ENCODE results near the gene SOBP. TPM values are rescaled to one million over a fixed set of nuclear protein-coding genes. Genes with fewer than 3 reads are reported as not detected.

Gene SOBP
- total RNA-seq, 2 donors from 2014 or later = 0.16 TPM; not detected in 1

DNA sequence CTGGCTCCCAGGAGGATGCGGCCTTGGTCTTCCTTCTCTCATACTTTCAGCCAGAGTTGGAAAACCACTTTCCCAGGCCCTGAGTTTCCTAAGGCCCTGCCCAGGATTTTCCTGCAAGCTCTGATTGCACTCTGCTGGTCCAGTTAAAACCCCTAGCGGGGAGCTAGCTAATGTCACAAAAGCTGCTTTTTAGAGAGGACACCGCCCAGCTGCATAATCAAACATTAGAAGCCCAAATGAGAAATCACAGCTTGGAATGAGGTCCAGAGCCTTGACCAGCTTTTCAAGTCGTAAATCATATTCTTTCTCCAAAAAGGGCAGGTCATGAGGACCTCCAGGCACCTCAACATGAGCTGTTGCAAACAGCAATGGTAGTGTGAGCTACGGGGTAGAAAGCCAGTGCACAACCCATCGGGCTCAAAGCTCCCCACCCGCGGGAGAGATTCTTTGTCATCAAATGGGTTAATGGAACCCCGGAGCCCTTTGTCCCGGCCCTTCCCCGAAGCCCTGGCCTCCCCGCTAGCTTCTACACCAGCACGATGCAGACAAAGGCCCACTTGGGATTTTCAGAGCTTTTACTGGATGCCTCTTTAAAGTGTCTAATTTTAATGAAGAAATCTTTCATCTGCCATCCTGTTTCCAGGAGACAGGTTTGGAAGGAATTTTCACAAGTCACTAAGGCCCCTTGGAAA lies 200.2 kb downstream of the SOBP start:
- H3K36me3 Mint-ChIP-seq (ENCODE audit: low read depth) = no peaks in the 10 kb centered on the region
- ATAC-seq = no peak
- H3K4me1 Mint-ChIP-seq = no peaks in the 10 kb centered on the region
- no peak overlapping the region for H3K4me3 Mint-ChIP-seq
- no peaks in the 10 kb centered on the region for H3K9me3 ChIP-seq (ENCODE audit: control insufficient read depth, low read length, poor library complexity, severe bottlenecking)
- H3K27ac Mint-ChIP-seq = no peak overlapping the region
- no peak for DNase-seq
- H3K27me3 Mint-ChIP-seq = no peaks in the 10 kb centered on the region

DNA sequence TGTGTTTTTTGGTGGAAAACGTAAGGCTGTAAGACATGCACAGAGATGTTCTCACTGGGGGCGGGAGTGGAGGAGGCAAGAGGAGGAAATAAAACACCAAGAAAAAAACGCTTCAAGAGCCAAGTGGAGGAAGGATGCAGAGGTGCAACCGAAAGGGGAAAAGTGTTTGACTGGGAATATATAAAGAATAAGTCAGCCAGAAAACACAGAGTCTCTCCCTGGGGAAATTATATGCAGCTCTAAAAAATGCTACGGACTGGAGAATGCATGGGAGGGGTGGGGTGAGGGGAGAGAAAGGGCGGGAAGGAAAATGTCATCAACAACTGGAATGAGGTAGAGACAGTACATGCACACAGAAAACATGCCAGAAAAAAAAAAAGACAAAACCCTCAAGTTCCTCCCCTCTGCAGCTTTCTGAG lies 200.7 kb downstream of the SOBP start:
- Mint-ChIP-seq H3K27ac (no peak overlapping the region), H3K27me3 (no peaks in the 10 kb centered on the region), H3K4me1 (no peaks in the 10 kb centered on the region), H3K36me3 (ENCODE audit: low read depth) (no peaks in the 10 kb centered on the region), H3K4me3 (no peak overlapping the region)
- DNase-seq = no peak
- H3K9me3 ChIP-seq (ENCODE audit: control insufficient read depth, low read length, poor library complexity, severe bottlenecking) = no peaks in the 10 kb centered on the region
- ATAC-seq = no peak

DNA sequence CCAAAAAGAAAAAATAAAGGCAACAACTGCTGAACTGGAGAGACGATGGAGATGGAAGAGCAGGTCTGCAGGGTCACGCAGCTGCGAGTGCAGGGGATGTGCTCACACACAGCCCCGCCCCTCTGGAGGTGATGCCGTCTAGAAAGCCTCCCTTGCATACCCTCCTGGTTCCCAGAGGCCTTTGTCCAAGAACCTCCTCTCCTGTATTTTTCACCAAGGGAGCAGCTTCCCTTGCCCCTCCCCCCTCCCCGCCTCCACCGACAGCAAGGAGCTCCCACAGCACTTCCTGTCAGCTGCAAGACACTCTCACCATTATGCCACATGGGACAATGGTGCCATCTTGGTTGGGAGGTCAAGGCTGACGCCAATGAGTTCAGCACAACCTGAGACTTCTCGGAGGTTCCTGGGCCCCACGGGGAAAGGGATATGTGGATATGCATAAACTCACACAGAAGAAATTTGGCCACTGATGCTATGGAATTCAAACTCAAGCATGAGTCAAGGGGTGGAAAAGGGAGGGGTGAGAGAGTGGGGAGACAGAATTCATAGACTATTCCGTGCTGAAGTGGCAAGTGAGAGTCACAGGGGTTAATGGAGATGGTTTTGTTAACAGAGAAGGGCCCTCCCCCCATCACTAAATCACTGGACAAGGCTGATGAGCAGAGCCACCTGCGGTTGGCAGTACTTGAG lies 201.3 kb downstream of the SOBP start:
- H3K4me3 Mint-ChIP-seq = no peak overlapping the region
- no peaks in the 10 kb centered on the region for H3K9me3 ChIP-seq (ENCODE audit: control insufficient read depth, low read length, poor library complexity, severe bottlenecking)
- ATAC-seq (no peak), DNase-seq (no peak)
- H3K36me3 Mint-ChIP-seq (ENCODE audit: low read depth) = no peaks in the 10 kb centered on the region
- no peaks in the 10 kb centered on the region for H3K4me1 Mint-ChIP-seq
- no peaks in the 10 kb centered on the region for H3K27me3 Mint-ChIP-seq
- no peak overlapping the region for H3K27ac Mint-ChIP-seq

DNA sequence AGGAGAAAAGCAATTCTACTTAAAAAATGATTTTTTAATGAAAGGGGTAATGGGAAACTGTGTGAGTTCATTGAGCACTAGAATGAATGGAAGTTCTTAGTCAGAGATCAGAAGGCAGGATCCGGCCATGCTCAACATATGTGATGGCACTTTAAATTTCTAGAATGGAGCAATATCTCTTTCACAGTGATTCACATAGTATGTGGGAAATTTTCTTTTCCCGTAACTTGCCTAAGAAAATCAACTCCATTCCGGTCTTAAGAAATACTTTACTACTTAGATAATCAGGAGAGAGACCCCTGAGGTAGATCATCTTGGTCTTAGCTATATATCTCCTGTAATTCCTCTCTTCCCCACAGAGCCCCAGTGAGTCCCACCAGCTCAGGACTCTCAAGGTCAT lies 202.4 kb downstream of the SOBP start:
- no peak for DNase-seq
- Mint-ChIP-seq H3K27me3 (no peaks in the 10 kb centered on the region), H3K36me3 (ENCODE audit: low read depth) (no peaks in the 10 kb centered on the region), H3K27ac (no peak overlapping the region), H3K4me3 (no peak overlapping the region), H3K4me1 (peaks cover 3% of the 10 kb centered on the region)
- ATAC-seq = no peak
- no peaks in the 10 kb centered on the region for H3K9me3 ChIP-seq (ENCODE audit: control insufficient read depth, low read length, poor library complexity, severe bottlenecking)

DNA sequence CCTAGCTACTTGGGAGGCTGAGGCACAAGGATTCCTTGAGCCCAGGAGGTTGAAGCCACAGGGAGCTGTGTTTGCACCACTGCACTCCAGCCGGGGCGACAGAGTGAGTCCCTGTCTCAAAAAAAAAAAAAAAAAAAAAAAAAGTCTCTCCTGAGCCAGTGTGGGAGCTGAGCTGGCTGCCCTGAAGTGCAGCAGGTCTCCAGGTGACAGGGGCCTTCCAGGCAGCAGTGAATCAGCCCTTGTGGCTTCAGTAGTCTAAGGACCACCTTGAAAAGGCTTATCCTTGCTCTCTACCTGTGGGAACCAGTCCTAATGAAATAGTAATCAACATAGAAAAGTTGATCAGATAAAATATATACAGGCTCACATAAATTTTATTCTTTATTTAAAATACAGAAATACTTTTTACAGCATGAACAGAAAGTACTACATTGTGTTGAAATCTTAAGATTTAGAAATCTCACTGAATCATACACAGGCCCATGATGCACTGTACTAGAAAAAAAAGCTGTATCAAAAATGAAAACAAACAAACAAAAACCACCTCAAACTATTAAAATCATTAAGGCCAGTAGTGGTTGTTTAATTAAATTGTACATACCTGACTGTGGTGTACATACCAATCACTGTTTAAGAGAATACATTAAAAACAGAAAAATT lies 205.3 kb downstream of the SOBP start:
- H3K4me1 Mint-ChIP-seq = peaks cover 17% of the 10 kb centered on the region
- H3K27me3 Mint-ChIP-seq = no peaks in the 10 kb centered on the region
- H3K27ac Mint-ChIP-seq = no peak overlapping the region
- no peak overlapping the region for H3K4me3 Mint-ChIP-seq
- no peaks in the 10 kb centered on the region for H3K36me3 Mint-ChIP-seq (ENCODE audit: low read depth)
- ATAC-seq (no peak), DNase-seq (no peak)
- H3K9me3 ChIP-seq (ENCODE audit: control insufficient read depth, low read length, poor library complexity, severe bottlenecking) = no peaks in the 10 kb centered on the region

DNA sequence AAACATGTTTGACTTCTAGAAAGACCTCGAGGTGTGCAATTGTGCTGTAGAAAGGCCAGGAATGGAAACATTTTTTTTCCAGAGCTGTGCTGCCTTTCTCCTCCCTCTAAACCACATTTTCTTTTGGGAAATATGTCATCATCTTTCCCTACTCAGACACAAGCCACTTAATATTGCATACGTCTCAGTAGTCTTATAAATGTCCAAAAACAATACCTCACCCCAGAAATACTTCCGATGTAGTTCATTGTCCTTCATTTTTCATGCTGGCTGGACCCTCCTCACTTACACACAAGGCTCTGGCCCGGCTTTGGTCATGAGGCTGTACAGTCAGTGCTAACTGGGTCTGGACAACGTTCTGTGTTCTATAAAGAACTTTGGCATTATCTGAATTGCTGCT lies 207.8 kb downstream of the SOBP start:
- H3K27ac Mint-ChIP-seq = no peak overlapping the region
- H3K4me1 Mint-ChIP-seq = peaks cover 22% of the 10 kb centered on the region
- no peaks in the 10 kb centered on the region for H3K36me3 Mint-ChIP-seq (ENCODE audit: low read depth)
- H3K9me3 ChIP-seq (ENCODE audit: control insufficient read depth, low read length, poor library complexity, severe bottlenecking) = no peaks in the 10 kb centered on the region
- ATAC-seq (no peak), DNase-seq (no peak)
- no peak overlapping the region for H3K4me3 Mint-ChIP-seq
- no peaks in the 10 kb centered on the region for H3K27me3 Mint-ChIP-seq

DNA sequence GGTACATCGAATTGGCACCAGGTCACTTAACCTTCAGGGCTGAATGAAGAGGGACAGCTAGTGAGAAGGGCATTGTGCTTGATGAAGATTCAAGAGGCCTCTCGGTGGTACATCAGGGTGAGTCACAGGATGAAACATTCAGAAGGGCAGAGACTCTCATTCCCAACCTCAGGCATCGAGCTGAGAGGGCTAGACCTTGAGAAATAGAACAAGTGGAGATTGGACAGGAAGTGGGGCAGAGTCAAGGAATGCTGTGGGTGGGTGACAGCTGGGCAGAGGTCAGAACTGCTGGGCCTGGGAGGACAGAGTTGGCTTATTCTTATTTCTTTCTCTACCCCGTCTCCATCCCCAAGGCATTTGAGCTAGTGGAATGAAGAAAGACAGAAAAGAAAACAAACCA lies 208.2 kb downstream of the SOBP start:
- ATAC-seq (no peak), DNase-seq (no peak)
- H3K4me3 Mint-ChIP-seq = no peak overlapping the region
- H3K4me1 Mint-ChIP-seq = peaks cover 22% of the 10 kb centered on the region
- H3K27ac Mint-ChIP-seq = no peak overlapping the region
- no peaks in the 10 kb centered on the region for H3K27me3 Mint-ChIP-seq
- no peaks in the 10 kb centered on the region for H3K36me3 Mint-ChIP-seq (ENCODE audit: low read depth)
- H3K9me3 ChIP-seq (ENCODE audit: control insufficient read depth, low read length, poor library complexity, severe bottlenecking) = no peaks in the 10 kb centered on the region

DNA sequence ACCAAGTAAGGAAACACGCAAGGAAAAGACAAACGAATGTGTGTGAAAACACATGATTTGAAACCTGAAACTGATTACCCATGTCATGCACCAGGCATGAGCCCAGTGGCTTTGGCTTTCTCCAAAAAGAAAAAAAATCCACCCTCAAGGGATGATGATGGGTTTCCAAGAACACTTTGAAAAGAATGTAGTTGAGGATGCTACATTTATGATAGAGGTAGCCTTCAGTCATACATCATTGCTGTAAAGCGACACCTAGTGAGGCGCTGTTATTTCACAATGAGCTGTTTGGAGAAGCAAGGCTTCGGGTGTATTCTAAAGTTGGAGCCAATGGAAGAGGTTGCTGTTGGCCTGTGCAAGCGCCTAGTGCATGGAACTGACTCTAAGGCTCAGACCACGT lies 209.3 kb downstream of the SOBP start:
- Mint-ChIP-seq H3K27me3 (no peaks in the 10 kb centered on the region), H3K4me1 (peaks cover 22% of the 10 kb centered on the region), H3K36me3 (ENCODE audit: low read depth) (no peaks in the 10 kb centered on the region), H3K4me3 (no peak overlapping the region), H3K27ac (no peak overlapping the region)
- ATAC-seq (no peak), DNase-seq (no peak)
- no peaks in the 10 kb centered on the region for H3K9me3 ChIP-seq (ENCODE audit: control insufficient read depth, low read length, poor library complexity, severe bottlenecking)

DNA sequence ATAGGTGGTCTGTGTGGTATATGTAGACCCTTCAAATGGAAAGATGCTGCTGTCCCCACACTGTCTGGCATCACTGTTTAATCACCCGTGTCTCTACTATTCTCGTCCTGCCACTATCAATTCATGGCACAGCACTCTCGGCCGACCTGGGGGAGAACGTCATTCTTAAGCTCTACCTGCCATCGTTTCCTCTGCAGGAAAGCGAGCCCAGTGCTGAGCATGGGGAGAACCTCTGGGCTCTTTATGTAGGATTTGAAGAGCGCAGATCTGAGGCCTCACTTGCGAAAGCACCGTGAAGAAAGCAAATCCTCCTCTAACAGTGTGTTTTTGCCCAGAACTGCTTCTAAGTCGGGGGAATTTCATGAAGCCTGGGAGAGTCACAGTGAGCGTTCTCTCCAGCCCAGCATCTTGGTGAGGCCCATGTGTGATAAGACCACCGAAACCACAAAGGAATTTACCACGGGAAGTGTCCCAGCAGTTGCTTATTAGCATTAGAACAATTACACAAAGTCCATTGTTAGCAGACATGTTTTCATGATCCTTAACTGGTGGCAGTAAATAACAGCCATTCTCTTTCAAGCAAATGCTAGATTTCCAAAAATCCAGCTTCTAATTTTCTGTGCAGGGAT lies 209.9 kb downstream of the SOBP start:
- H3K4me1 Mint-ChIP-seq = peaks cover 27% of the 10 kb centered on the region
- no peaks in the 10 kb centered on the region for H3K27me3 Mint-ChIP-seq
- H3K4me3 Mint-ChIP-seq = no peak overlapping the region
- H3K36me3 Mint-ChIP-seq (ENCODE audit: low read depth) = peaks cover under 1% of the 10 kb centered on the region
- no peak overlapping the region for H3K27ac Mint-ChIP-seq
- no peak for DNase-seq
- H3K9me3 ChIP-seq (ENCODE audit: control insufficient read depth, low read length, poor library complexity, severe bottlenecking) = no peaks in the 10 kb centered on the region
- ATAC-seq = no peak

DNA sequence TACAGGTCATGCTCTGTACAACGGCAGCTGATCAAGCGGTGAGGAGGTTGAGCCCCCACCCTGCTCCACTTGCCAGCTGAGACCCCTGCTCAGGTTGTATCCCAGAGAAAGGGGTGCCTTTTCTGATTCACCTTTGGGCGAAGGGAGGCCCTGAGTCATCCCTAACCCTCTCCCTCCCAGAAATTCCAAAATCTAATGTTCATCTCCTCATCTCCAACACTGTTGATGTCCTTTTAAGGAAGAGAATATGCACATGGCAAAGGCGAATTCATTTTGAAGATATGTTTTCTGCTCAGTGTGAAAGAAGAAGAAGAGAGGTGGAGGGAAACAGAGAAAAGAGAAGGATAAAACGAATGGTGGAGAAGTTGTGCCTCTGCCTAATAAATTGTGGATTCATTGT lies 213.7 kb downstream of the SOBP start:
- peak overlapping the region; percentile 51 for H3K27ac Mint-ChIP-seq
- H3K9me3 ChIP-seq (ENCODE audit: control insufficient read depth, low read length, poor library complexity, severe bottlenecking) = no peaks in the 10 kb centered on the region
- H3K27me3 Mint-ChIP-seq = no peaks in the 10 kb centered on the region
- DNase-seq (no peak), ATAC-seq (no peak)
- H3K4me1 Mint-ChIP-seq = peaks cover 24% of the 10 kb centered on the region
- peaks cover 4% of the 10 kb centered on the region for H3K36me3 Mint-ChIP-seq (ENCODE audit: low read depth)
- H3K4me3 Mint-ChIP-seq = no peak overlapping the region

DNA sequence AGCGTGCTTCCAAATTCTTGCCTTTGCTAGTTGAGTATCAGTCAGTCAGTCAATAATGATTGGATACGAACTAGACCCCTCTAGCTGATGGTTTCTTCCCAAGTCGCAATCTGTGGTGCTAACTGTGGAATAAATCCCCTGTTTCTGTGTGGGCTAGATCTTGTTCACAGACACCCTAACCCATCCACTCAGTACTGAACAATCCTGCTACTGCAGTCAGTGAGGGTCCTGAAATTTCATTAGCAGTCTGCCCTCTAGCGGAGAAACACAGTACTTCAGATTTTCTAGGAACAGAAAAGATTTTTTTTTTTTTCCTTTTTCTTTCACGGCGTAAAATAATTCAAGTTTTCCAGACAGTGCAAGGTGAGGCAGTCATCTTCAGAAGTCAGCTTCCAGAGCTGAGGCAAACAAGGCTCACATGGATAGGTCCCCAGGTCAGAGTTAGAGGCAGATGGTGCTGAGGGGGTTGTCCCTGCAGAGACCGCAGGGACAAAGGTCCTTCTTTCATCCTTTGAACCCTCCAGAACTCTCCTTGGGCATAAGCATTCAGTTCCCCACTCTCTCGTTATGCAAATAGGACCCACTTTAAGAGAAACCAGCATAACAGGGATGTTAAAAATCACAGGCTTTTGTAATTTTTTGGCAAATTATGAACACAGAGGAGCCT lies 214.6 kb downstream of the SOBP start:
- peak overlapping the region; percentile 51 for H3K27ac Mint-ChIP-seq
- DNase-seq = no peak
- ATAC-seq = peak; percentile 50
- H3K9me3 ChIP-seq (ENCODE audit: control insufficient read depth, low read length, poor library complexity, severe bottlenecking) = no peaks in the 10 kb centered on the region
- H3K4me1 Mint-ChIP-seq = peaks cover 29% of the 10 kb centered on the region
- H3K27me3 Mint-ChIP-seq = no peaks in the 10 kb centered on the region
- H3K4me3 Mint-ChIP-seq = no peak overlapping the region
- H3K36me3 Mint-ChIP-seq (ENCODE audit: low read depth) = peaks cover 6% of the 10 kb centered on the region

DNA sequence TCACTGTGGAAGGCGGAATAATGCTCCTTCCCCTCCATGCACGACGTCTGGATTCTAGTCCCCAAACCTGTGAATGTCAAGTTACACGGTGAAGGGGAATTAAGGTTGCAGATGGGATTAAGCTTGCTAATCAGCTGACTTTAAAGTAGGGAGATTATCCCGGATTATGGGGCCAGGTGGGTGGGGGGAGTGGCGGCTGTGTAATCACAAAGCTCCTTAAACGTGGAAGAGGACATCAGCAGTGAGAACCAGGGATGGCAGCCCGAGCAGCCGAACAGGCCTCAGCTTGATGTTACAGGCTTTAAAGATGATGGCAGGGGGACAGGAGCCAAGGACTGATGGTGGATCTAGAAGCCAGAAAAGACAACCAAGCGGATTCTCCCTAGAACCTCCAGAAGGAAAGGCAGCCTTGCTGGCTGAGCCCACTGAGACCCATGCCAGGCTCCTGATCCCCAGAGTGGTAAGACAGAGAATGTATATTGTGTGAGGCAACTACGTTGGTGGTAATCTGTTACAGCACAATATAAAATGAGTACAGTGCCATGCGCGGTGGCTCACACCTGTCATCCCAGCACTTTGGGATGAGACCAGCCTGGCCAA lies 216.7 kb downstream of the SOBP start:
- ATAC-seq (no peak), DNase-seq (no peak)
- no peaks in the 10 kb centered on the region for H3K27me3 Mint-ChIP-seq
- H3K9me3 ChIP-seq (ENCODE audit: control insufficient read depth, low read length, poor library complexity, severe bottlenecking) = no peaks in the 10 kb centered on the region
- no peak overlapping the region for H3K4me3 Mint-ChIP-seq
- H3K4me1 Mint-ChIP-seq = peaks cover 31% of the 10 kb centered on the region
- peak overlapping the region; percentile 34 for H3K27ac Mint-ChIP-seq
- H3K36me3 Mint-ChIP-seq (ENCODE audit: low read depth) = peaks cover 6% of the 10 kb centered on the region
